ENCODE results near the gene DDX51. TPM values are rescaled to one million over a fixed set of nuclear protein-coding genes. Genes with fewer than 3 reads are reported as not detected.

The DDX51 gene
- total RNA-seq, 1 experiment from 2014 or later, result 29.3 TPM

DNA sequence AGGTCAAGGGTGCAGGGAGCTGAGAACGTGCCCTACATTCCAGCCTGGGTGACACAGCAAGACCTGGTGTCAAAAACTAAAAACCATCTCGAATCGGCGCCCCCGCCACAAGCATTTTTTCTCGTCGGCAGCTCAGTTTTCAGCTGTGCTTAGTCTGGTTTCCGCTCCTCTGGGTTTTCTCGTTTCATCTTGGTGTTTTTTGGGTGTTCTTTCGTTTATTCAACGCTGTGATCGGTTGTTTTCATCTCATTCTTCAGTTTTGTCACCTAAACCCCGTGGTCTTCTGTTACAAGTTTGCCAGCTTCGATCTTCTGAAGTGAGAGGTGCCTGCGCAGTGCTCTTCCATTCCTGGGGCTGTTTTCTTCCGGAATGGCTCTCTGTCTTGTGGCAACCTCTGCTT lies 41.6 kb upstream of the DDX51 start:
- DNase-seq (ENCODE audit: low read depth, low spot score) (no peak), ATAC-seq (no peak)
- H3K27me3 ChIP-seq (ENCODE audit: control insufficient read depth, insufficient read depth, low read length), result peaks cover 9% of the 10 kb centered on the region
- H3K36me3 ChIP-seq (ENCODE audit: control insufficient read depth, insufficient read depth, low read length), result no peaks in the 10 kb centered on the region
- no peaks in the 10 kb centered on the region for H3K9me3 ChIP-seq (ENCODE audit: control insufficient read depth, insufficient read depth, low read depth, low read length)
- in situ Hi-C loops (cut with HindIII; ENCODE audit: low pct_unique_long_range_greater_than_20kb, low sequenced_read_pairs), result no loop called here
- intact Hi-C loops (cut with micrococcal nuclease; ENCODE audit: unreplicated experiment), result no loop called here
- no peak for TF ChIP-seq TCF7L2 (IDR thresholded peaks at IDR 0.05; ENCODE audit: low read depth, low read length)
- TF ChIP-seq, protein P1, sequence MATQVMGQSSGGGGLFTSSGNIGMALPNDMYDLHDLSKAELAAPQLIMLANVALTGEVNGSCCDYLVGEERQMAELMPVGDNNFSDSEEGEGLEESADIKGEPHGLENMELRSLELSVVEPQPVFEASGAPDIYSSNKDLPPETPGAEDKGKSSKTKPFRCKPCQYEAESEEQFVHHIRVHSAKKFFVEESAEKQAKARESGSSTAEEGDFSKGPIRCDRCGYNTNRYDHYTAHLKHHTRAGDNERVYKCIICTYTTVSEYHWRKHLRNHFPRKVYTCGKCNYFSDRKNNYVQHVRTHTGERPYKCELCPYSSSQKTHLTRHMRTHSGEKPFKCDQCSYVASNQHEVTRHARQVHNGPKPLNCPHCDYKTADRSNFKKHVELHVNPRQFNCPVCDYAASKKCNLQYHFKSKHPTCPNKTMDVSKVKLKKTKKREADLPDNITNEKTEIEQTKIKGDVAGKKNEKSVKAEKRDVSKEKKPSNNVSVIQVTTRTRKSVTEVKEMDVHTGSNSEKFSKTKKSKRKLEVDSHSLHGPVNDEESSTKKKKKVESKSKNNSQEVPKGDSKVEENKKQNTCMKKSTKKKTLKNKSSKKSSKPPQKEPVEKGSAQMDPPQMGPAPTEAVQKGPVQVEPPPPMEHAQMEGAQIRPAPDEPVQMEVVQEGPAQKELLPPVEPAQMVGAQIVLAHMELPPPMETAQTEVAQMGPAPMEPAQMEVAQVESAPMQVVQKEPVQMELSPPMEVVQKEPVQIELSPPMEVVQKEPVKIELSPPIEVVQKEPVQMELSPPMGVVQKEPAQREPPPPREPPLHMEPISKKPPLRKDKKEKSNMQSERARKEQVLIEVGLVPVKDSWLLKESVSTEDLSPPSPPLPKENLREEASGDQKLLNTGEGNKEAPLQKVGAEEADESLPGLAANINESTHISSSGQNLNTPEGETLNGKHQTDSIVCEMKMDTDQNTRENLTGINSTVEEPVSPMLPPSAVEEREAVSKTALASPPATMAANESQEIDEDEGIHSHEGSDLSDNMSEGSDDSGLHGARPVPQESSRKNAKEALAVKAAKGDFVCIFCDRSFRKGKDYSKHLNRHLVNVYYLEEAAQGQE (IDR thresholded peaks at IDR 0.05; ENCODE audit: insufficient read depth in 1 of 2, low read depth in 2 of 2, low read length in 1 of 2), result no peak
- TF ChIP-seq, protein P2, sequence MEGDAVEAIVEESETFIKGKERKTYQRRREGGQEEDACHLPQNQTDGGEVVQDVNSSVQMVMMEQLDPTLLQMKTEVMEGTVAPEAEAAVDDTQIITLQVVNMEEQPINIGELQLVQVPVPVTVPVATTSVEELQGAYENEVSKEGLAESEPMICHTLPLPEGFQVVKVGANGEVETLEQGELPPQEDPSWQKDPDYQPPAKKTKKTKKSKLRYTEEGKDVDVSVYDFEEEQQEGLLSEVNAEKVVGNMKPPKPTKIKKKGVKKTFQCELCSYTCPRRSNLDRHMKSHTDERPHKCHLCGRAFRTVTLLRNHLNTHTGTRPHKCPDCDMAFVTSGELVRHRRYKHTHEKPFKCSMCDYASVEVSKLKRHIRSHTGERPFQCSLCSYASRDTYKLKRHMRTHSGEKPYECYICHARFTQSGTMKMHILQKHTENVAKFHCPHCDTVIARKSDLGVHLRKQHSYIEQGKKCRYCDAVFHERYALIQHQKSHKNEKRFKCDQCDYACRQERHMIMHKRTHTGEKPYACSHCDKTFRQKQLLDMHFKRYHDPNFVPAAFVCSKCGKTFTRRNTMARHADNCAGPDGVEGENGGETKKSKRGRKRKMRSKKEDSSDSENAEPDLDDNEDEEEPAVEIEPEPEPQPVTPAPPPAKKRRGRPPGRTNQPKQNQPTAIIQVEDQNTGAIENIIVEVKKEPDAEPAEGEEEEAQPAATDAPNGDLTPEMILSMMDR (IDR thresholded peaks at IDR 0.05), result no peak
- no peak for TF ChIP-seq SIN3A (IDR thresholded peaks at IDR 0.05; ENCODE audit: borderline replicate concordance, insufficient read depth, low read depth, low read length)
- TF ChIP-seq POLR2AphosphoS5 (IDR thresholded peaks at IDR 0.05; ENCODE audit: low read depth, low read length), result no peak
- no TSS peak for BruUV-seq (replicated peaks)
- peaks cover 5% of the 10 kb centered on the region for H3K4me1 ChIP-seq (ENCODE audit: control insufficient read depth, insufficient read depth, low read length)
- no peak overlapping the region for H3K27ac ChIP-seq (ENCODE audit: low read length)
- ChIA-PET CTCF (no interaction called here), POLR2A (no interaction called here)
- no peak overlapping the region for H3K4me3 ChIP-seq (ENCODE audit: low read depth in 2 of 2, low read length in 2 of 2)

DNA sequence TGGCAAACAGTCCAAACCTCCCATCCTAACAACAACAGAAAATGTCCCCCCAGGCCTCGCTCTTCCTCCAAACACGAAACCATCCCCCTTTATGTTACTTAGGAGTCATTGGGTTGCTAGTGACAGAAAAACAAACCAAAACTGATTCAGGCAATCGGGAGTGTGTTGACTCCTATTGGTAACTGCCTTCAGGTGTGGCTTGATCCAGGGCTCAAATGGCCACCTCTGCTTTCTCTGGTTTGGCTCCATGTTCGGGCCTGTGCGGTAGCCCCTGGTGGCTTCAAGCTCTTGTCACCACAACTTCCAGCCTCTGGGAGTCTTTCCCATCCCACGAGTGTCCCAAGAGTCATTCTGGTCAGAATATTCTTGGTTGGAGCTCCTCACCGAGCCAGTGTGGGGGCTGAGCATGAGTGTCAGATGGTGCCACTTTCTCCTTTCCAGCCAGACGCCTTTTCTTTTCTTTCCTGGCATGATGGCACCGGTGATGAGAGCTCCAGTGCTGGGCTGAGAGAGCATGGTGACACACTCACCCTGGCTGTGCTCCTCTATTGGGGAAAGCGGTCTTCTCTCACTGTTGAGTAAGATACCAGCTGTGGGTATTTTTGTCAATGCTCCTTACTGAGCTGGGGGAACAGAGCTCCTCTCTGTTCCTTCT lies 38.7 kb upstream of the DDX51 start:
- no peaks in the 10 kb centered on the region for H3K9me3 ChIP-seq (ENCODE audit: control insufficient read depth, insufficient read depth, low read depth, low read length)
- in situ Hi-C loops (cut with HindIII; ENCODE audit: low pct_unique_long_range_greater_than_20kb, low sequenced_read_pairs) (no loop called here), intact Hi-C loops (cut with micrococcal nuclease; ENCODE audit: unreplicated experiment) (no loop called here)
- no peak overlapping the region for H3K27ac ChIP-seq (ENCODE audit: low read length)
- no peaks in the 10 kb centered on the region for H3K36me3 ChIP-seq (ENCODE audit: control insufficient read depth, insufficient read depth, low read length)
- TF ChIP-seq POLR2AphosphoS5 (IDR thresholded peaks at IDR 0.05; ENCODE audit: low read depth, low read length) (no peak), SIN3A (IDR thresholded peaks at IDR 0.05; ENCODE audit: borderline replicate concordance, insufficient read depth, low read depth, low read length) (no peak), TCF7L2 (IDR thresholded peaks at IDR 0.05; ENCODE audit: low read depth, low read length) (no peak)
- TF ChIP-seq, protein P2 (IDR thresholded peaks at IDR 0.05), result no peak
- TF ChIP-seq, protein P1 (IDR thresholded peaks at IDR 0.05; ENCODE audit: insufficient read depth in 1 of 2, low read depth in 2 of 2, low read length in 1 of 2), result no peak
- ChIA-PET CTCF (no interaction called here), POLR2A (no interaction called here)
- ATAC-seq, result no peak
- no TSS peak for BruUV-seq (replicated peaks)
- peaks cover 9% of the 10 kb centered on the region for H3K27me3 ChIP-seq (ENCODE audit: control insufficient read depth, insufficient read depth, low read length)
- DNase-seq (ENCODE audit: low read depth, low spot score), result no peak
- no peak overlapping the region for H3K4me3 ChIP-seq (ENCODE audit: low read depth in 2 of 2, low read length in 2 of 2)
- peaks cover 4% of the 10 kb centered on the region; the same call in 1 of the 2 replicates for H3K4me1 ChIP-seq (ENCODE audit: control insufficient read depth, insufficient read depth, low read length)

All from Panc1 (cell line).